ENCODE measurements around the gene PCSK6. TPM values are rescaled to one million over a fixed set of nuclear protein-coding genes. Genes with fewer than 3 reads are reported as not detected.

PCSK6 gene
- total and polyA plus RNA-seq, 3 experiments from 2014 or later = 0.74 to 1.7 (median 0.95) TPM

DNA sequence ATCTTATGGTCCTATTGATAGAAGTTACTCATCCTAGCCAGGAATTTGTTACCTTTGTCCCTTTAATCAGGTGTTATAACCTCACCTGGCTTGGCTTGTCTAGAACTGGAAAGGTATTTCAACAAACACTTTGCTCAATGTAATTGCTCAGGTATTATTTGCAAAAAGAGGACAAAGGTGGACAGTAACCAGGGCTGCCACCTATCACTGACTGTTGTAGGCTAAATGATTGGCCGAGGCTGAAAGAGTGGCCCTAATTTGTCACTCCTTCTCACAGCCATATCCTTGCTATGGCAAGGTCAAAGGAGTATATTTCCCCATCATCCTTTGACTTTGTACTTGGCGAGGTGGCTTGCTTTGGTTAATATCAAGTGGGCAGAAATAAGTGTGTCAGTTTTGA, 209.5 kb downstream of the PCSK6 start:
- DNase-seq = no peak
- Histone ChIP-seq H3K27ac (ENCODE audit: low read depth, low read length) (no peak overlapping the region), H3K27me3 (ENCODE audit: insufficient read depth, low read length, poor library complexity, severe bottlenecking) (no peaks in the 10 kb centered on the region), H3K36me3 (ENCODE audit: insufficient read depth, low read length) (peaks cover 36% of the 10 kb centered on the region), H3K9me3 (ENCODE audit: low read length) (no peaks in the 10 kb centered on the region), H3K4me3 (ENCODE audit: low read length) (no peak overlapping the region), H3K4me1 (ENCODE audit: insufficient read depth, low read length) (peaks cover 18% of the 10 kb centered on the region)
- Mint-ChIP-seq H3K9me3 (no peaks in the 10 kb centered on the region), H3K27ac (peak overlapping the region in 3 of 8 donors; percentile 29 to 69 (median 38)), H3K36me3 (peaks cover 3 to 62% (median 11%) of the 10 kb centered on the region in 3 donors), H3K4me3 (peak overlapping the region in 2 of 7 donors; percentile 10 to 19), H3K27me3 (no peaks in the 10 kb centered on the region), H3K4me1 (peaks cover 19 to 27% (median 23%) of the 10 kb centered on the region in 3 donors)
- ChIA-PET CTCF (interaction anchor here (1.1 kb wide), 1 partner anchor 10 kb away, joined by 3 read pairs; no protein-coding TSS in a partner anchor), POLR2A (no interaction called here)

DNA sequence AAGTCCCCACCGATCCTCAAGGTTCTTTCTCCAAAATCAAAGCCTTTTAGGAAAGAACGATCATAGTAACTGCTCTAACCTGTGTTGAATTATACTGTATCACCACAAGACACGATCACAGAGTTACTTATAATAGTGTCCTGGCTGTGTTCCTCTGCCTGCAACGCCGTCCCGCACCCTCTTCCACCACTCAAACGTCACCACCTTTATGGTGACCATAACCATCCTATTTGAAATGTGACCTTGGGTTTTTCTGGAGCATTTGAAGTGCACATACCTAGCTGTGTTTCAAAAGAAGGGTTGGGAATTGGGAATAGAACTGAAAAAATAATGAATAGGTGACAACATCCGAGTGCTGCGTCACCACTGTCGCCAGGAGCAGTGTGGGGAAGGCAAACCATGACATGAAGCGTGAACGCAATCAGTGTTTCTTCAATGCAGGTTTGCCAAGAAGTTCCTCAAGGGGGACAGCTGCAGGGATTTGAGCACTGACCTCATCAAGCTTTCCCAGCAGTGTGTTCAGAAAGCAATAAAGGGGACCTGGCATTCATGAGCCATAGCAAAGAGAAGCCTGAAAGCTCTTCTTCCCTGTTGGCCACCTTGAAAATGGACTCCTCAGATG, 211.5 kb downstream of the PCSK6 start:
- H3K27me3 Mint-ChIP-seq = no peaks in the 10 kb centered on the region
- no peaks in the 10 kb centered on the region for H3K9me3 Mint-ChIP-seq
- peaks cover 43% of the 10 kb centered on the region for H3K36me3 ChIP-seq (ENCODE audit: insufficient read depth, low read length)
- peak overlapping the region; percentile 33 for H3K27ac ChIP-seq (ENCODE audit: low read depth, low read length)
- ChIA-PET CTCF (interaction anchor here (1.0 to 1.6 kb wide), 2 partner anchors 11 to 17 kb away, joined by 3 to 4 read pairs; partner anchors contain the start of gene SNRPA1), POLR2A (interaction anchor here (0.9 kb wide), 1 partner anchor 17 kb away, joined by 3 read pairs; the partner anchor contains the start of gene SNRPA1)
- peak overlapping the region; percentile 48 for H3K4me3 ChIP-seq (ENCODE audit: low read length)
- H3K9me3 ChIP-seq (ENCODE audit: low read length) = no peaks in the 10 kb centered on the region
- peaks cover 8 to 65% (median 27%) of the 10 kb centered on the region in 3 donors for H3K36me3 Mint-ChIP-seq
- peaks cover 26 to 37% (median 31%) of the 10 kb centered on the region in 3 donors for H3K4me1 Mint-ChIP-seq
- peak overlapping the region; percentile 89 to 100 (median 96) for H3K4me3 Mint-ChIP-seq
- peaks cover 18% of the 10 kb centered on the region for H3K4me1 ChIP-seq (ENCODE audit: insufficient read depth, low read length)
- no peaks in the 10 kb centered on the region for H3K27me3 ChIP-seq (ENCODE audit: insufficient read depth, low read length, poor library complexity, severe bottlenecking)
- H3K27ac Mint-ChIP-seq = peak overlapping the region; percentile 4 to 94 (median 92)
- no peak for DNase-seq

DNA sequence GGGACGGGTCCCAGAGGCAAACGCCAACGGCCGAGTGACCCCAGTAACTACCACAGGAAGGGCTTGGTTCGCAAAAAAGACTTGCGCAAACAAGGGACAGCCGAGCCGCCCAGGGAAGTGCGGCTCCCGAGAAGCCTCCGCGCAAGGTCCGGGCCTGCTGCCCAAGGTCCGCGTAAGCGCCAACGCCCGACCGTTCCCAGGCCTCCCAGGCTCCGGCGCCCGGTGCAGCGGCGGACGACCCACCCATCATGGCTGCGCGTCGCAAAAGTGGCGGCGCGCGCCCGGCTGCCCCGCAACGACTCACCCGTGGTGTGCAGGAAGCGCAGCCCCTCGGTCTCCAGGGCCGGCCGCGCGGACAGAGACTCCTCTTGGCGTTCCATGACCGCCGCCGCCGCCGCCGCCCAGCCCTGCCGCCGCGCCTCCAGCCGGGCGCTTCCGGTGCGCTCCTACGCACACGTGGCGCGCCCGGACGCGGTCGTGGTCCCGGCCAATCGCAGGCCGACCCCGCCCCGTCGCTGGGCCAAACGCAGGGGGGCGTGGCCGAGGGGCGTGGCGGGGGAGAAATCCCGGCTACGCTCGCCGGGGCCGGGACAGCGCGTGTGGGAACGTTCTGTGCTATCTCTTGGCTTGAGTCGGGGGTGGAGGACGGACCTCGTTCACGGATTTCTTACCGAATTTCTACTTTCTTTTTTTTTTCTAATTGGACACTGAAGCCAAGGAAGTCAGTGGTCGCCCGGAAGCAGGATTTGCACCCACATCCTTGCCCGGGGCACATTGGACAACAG, 212.3 kb downstream of the PCSK6 start, which contains the start of gene SELENOS:
Gene SELENOS (minus strand): TSS at position 448 of the 785 bp plus-strand sequence. CDS start 68 bp downstream, at position 380.
- Histone ChIP-seq H3K36me3 (ENCODE audit: insufficient read depth, low read length) (peaks cover 43% of the 10 kb centered on the region), H3K9me3 (ENCODE audit: low read length) (no peaks in the 10 kb centered on the region), H3K4me1 (ENCODE audit: insufficient read depth, low read length) (peaks cover 18% of the 10 kb centered on the region), H3K27me3 (ENCODE audit: insufficient read depth, low read length, poor library complexity, severe bottlenecking) (no peaks in the 10 kb centered on the region), H3K4me3 (ENCODE audit: low read length) (peak within 1 kb of the TSS; percentile 88), H3K27ac (ENCODE audit: low read depth, low read length) (peak within 1 kb of the TSS; percentile 87)
- H3K4me3 Mint-ChIP-seq = peak within 1 kb of the TSS; percentile 90 to 100 (median 96)
- CTCF ChIA-PET = interaction anchor here (1.0 to 1.6 kb wide), 2 partner anchors 12 to 18 kb away, joined by 3 to 8 read pairs; partner anchors contain the start of gene SNRPA1
- H3K9me3 Mint-ChIP-seq = no peaks in the 10 kb centered on the region
- H3K4me1 Mint-ChIP-seq = peaks cover 26 to 37% (median 31%) of the 10 kb centered on the region in 3 donors
- POLR2A ChIA-PET = interaction anchor here (0.9 kb wide), 2 partner anchors 17 to 25 kb away, joined by 3 to 4 read pairs; partner anchors contain the start of genes CHSY1 and SNRPA1
- H3K27me3 Mint-ChIP-seq = no peaks in the 10 kb centered on the region
- H3K36me3 Mint-ChIP-seq = peaks cover 9 to 65% (median 29%) of the 10 kb centered on the region in 3 donors
- H3K27ac Mint-ChIP-seq = peak within 1 kb of the TSS; percentile 87 to 100 (median 94)
- DNase-seq = peak; percentile 84 to 91 (median 87)

DNA sequence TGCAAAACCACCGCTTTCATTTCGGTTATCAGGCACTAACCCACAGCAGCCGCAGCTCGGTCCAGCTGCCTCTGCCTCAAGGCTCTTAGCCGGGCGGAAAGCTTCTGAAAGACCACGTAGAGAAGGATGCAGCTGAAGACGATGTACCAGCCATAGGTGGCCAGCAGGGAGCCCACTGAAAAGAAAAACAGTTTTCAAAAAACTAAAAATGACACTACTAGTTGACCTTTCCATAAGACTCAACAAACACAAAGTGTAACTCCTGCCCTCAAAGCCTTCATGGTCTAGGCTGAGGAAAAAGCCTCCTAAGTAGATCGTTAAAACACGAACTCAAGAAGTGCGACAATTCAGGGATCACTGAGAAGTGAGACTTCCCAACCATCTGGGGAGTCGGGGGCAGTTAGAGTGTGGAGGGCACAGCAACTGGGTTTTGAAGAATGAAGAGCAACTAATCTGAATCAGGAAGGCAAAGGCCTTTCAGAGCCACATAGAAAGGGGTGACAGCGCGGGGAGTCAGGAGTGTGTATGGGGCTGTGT, 212.9 kb downstream of the PCSK6 start:
- DNase-seq = peak in 2 of 5 donors; percentile 17 to 29
- Mint-ChIP-seq H3K9me3 (no peaks in the 10 kb centered on the region), H3K27ac (peak overlapping the region; percentile 80 to 100 (median 94)), H3K4me3 (peak overlapping the region; percentile 90 to 100 (median 96)), H3K36me3 (peaks cover 9 to 65% (median 26%) of the 10 kb centered on the region in 3 donors), H3K27me3 (no peaks in the 10 kb centered on the region), H3K4me1 (peaks cover 26 to 37% (median 31%) of the 10 kb centered on the region in 3 donors)
- POLR2A ChIA-PET = interaction anchor here (0.7 to 1.6 kb wide), 5 partner anchors 16 to 1621 kb away, joined by 3 to 13 read pairs (median 4); partner anchors contain the start of gene CHSY1
- peak overlapping the region; percentile 88 for H3K4me3 ChIP-seq (ENCODE audit: low read length)
- CTCF ChIA-PET = interaction anchor here (0.7 to 1.6 kb wide), 5 partner anchors 12 to 365 kb away, joined by 3 to 8 read pairs (median 3); partner anchors contain the start of gene SNRPA1
- no peaks in the 10 kb centered on the region for H3K27me3 ChIP-seq (ENCODE audit: insufficient read depth, low read length, poor library complexity, severe bottlenecking)
- peak overlapping the region; percentile 87 for H3K27ac ChIP-seq (ENCODE audit: low read depth, low read length)
- peaks cover 41% of the 10 kb centered on the region for H3K36me3 ChIP-seq (ENCODE audit: insufficient read depth, low read length)
- H3K4me1 ChIP-seq (ENCODE audit: insufficient read depth, low read length) = peaks cover 18% of the 10 kb centered on the region
- no peaks in the 10 kb centered on the region for H3K9me3 ChIP-seq (ENCODE audit: low read length)

DNA sequence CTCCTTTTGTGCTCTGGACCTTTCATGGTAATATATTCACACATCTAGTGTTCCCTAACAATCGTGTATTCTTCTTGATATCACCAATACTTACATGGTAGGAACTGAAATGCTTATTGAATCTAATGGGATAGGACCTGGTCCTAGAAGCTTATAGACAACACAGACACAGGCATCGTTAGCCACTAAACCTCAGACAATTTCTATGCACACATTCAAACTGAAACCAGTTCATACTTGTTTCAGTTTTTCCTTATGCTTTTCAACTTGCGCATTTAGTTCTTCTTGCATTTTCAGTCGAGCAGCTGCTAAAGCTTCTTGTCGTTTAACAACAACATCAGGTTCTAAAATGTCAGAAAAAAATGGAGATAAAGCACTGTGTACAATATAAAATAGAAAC, 214.5 kb downstream of the PCSK6 start:
- Histone ChIP-seq H3K27me3 (ENCODE audit: insufficient read depth, low read length, poor library complexity, severe bottlenecking) (no peaks in the 10 kb centered on the region), H3K4me1 (ENCODE audit: insufficient read depth, low read length) (peaks cover 18% of the 10 kb centered on the region), H3K9me3 (ENCODE audit: low read length) (no peaks in the 10 kb centered on the region), H3K4me3 (ENCODE audit: low read length) (no peak overlapping the region), H3K36me3 (ENCODE audit: insufficient read depth, low read length) (peaks cover 44% of the 10 kb centered on the region), H3K27ac (ENCODE audit: low read depth, low read length) (no peak overlapping the region)
- peak overlapping the region in 6 of 8 donors; percentile 52 to 91 (median 78) for H3K27ac Mint-ChIP-seq
- ChIA-PET POLR2A (interaction anchor here (1.6 kb wide), 1 partner anchor 18 kb away, joined by 4 read pairs; no protein-coding TSS in a partner anchor), CTCF (interaction anchor here (1.3 kb wide), 1 partner anchor 11 kb away, joined by 3 read pairs; no protein-coding TSS in a partner anchor)
- H3K27me3 Mint-ChIP-seq = no peaks in the 10 kb centered on the region
- H3K4me3 Mint-ChIP-seq = peak overlapping the region in 2 of 7 donors; percentile 41 to 70
- H3K36me3 Mint-ChIP-seq = peaks cover 15 to 67% (median 31%) of the 10 kb centered on the region in 3 donors
- DNase-seq = no peak
- H3K9me3 Mint-ChIP-seq = no peaks in the 10 kb centered on the region
- H3K4me1 Mint-ChIP-seq = peaks cover 26 to 37% (median 35%) of the 10 kb centered on the region in 3 donors

DNA sequence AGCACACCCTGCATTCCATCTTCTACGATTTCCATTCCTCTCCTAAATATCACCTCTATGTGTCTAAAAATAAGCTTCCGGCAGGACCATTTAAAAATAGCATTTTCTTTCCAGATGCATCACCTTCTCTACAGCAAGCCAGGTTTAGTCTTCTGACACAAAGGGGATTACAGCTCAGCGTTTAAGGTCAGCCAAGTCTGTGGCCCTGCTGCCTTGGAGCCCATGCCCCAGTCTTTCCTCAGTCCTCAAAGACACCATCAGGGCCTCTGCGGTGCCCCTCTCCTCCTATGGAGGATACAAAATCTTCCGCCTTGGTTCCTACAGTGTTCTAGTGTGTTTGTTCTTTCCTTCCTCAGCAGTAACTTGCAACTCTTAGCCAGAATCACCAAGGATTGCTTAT, 216.0 kb downstream of the PCSK6 start:
- H3K4me3 ChIP-seq (ENCODE audit: low read length) = no peak overlapping the region
- H3K27me3 Mint-ChIP-seq = no peaks in the 10 kb centered on the region
- H3K36me3 Mint-ChIP-seq = peaks cover 15 to 75% (median 37%) of the 10 kb centered on the region in 3 donors
- no peaks in the 10 kb centered on the region for H3K9me3 ChIP-seq (ENCODE audit: low read length)
- H3K27ac ChIP-seq (ENCODE audit: low read depth, low read length) = no peak overlapping the region
- no peaks in the 10 kb centered on the region for H3K9me3 Mint-ChIP-seq
- peaks cover 26 to 41% (median 35%) of the 10 kb centered on the region in 3 donors for H3K4me1 Mint-ChIP-seq
- H3K4me3 Mint-ChIP-seq = peak overlapping the region in 1 of 7 donors; percentile 70
- no peak for DNase-seq
- peaks cover 18% of the 10 kb centered on the region for H3K4me1 ChIP-seq (ENCODE audit: insufficient read depth, low read length)
- H3K27ac Mint-ChIP-seq = peak overlapping the region in 2 of 8 donors; percentile 55 to 91
- H3K36me3 ChIP-seq (ENCODE audit: insufficient read depth, low read length) = peaks cover 47% of the 10 kb centered on the region
- ChIA-PET CTCF (interaction anchor here (0.6 to 2.2 kb wide), 5 partner anchors 12 to 258 kb away, joined by 3 to 8 read pairs (median 4); partner anchors contain the start of gene CHSY1), POLR2A (no interaction called here)
- H3K27me3 ChIP-seq (ENCODE audit: insufficient read depth, low read length, poor library complexity, severe bottlenecking) = no peaks in the 10 kb centered on the region

DNA sequence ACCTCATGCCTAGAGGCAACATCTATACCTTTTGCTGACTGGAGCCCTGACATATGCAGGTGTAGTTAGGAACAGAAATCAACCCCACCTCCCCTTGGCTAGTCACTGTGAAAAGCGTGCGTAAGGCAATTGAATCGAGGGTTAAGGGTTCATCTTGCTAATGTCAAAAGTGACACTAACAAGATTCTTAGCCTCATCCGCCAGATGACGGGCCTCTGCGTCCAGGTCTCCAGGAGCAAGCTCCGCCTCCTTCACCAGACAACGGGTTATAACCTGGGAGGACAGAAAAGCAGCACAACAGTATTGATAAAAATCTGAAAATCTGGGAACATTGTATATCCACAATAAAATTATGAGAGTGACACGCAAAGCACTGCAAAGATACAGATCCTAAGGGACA, 216.9 kb downstream of the PCSK6 start:
- no peak for DNase-seq
- H3K4me1 ChIP-seq (ENCODE audit: insufficient read depth, low read length) = peaks cover 12% of the 10 kb centered on the region
- H3K27me3 ChIP-seq (ENCODE audit: insufficient read depth, low read length, poor library complexity, severe bottlenecking) = no peaks in the 10 kb centered on the region
- H3K9me3 ChIP-seq (ENCODE audit: low read length) = no peaks in the 10 kb centered on the region
- no peak overlapping the region for H3K4me3 ChIP-seq (ENCODE audit: low read length)
- POLR2A ChIA-PET = no interaction called here
- H3K27ac ChIP-seq (ENCODE audit: low read depth, low read length) = no peak overlapping the region
- Mint-ChIP-seq H3K4me1 (peaks cover 21 to 34% (median 27%) of the 10 kb centered on the region in 3 donors), H3K4me3 (no peak overlapping the region), H3K27ac (peak overlapping the region in 4 of 8 donors; percentile 12 to 91 (median 40)), H3K36me3 (peaks cover 15 to 75% (median 37%) of the 10 kb centered on the region in 3 donors), H3K9me3 (no peaks in the 10 kb centered on the region), H3K27me3 (no peaks in the 10 kb centered on the region)
- CTCF ChIA-PET = interaction anchor here (1.2 to 2.2 kb wide), 3 partner anchors 16 to 25 kb away, joined by 3 to 8 read pairs (median 4); partner anchors contain the start of gene CHSY1
- H3K36me3 ChIP-seq (ENCODE audit: insufficient read depth, low read length) = peaks cover 47% of the 10 kb centered on the region

All from CD8-positive, alpha-beta memory T cell (primary cell).